MV-4-11 (cell line): ENCODE measurements around the gene ZBED3.

Experiments
- DNase-seq: peaks from one replicate; lab custom pipeline; 2025; lab: John Stamatoyannopoulos, UW

Gene ZBED3

GRCh38 chr5:77076961-77077828 is 9.9 kb downstream of the ZBED3 start:
- peak; percentile 32 for DNase-seq

GRCh38 chr5:77074745-77075144 is 12.3 kb downstream of the ZBED3 start:
- no peak for DNase-seq

GRCh38 chr5:77073667-77074066 is 13.4 kb downstream of the ZBED3 start:
- DNase-seq = no peak

- peak; percentile 41 for DNase-seq
These were observed 20.2 kb downstream of the ZBED3 start for GRCh38 chr5:77066823-77067442.

GRCh38 chr5:77066184-77066583 is 20.9 kb downstream of the ZBED3 start:
- DNase-seq = peak; percentile 87

GRCh38 chr5:77065256-77065655 is 21.8 kb downstream of the ZBED3 start:
- peak; percentile 80 for DNase-seq

- DNase-seq = no peak
These were observed 23.0 kb downstream of the ZBED3 start for GRCh38 chr5:77064040-77064439.

- DNase-seq = no peak
These were observed 40.5 kb downstream of the ZBED3 start for GRCh38 chr5:77046416-77047073.

- no peak for DNase-seq
These were observed 51.1 kb downstream of the ZBED3 start for GRCh38 chr5:77035950-77036349.

GRCh38 chr5:77033338-77033737 is 53.7 kb downstream of the ZBED3 start:
- DNase-seq = no peak

- no peak for DNase-seq
These were observed 54.5 kb downstream of the ZBED3 start for GRCh38 chr5:77032635-77033034.

- peak; percentile 60 for DNase-seq
These were observed 55.2 kb downstream of the ZBED3 start for GRCh38 chr5:77031891-77032290.

- DNase-seq = peak; percentile 94
These were observed 56.7 kb downstream of the ZBED3 start, which contains the start of gene AGGF1 for GRCh38 chr5:77030097-77031071. AGGF1 (plus strand) TSS chr5:77030404; CDS start chr5:77030767, 363 bp downstream.

- DNase-seq = peak; percentile 84
These were observed 57.7 kb downstream of the ZBED3 start for GRCh38 chr5:77029376-77029885.

GRCh38 chr5:77028631-77029375 is 58.3 kb downstream of the ZBED3 start:
- DNase-seq = no peak

GRCh38 chr5:77024490-77024889 is 62.6 kb downstream of the ZBED3 start:
- DNase-seq = peak; percentile 1

GRCh38 chr5:77022511-77023417 is 64.3 kb downstream of the ZBED3 start:
- DNase-seq = no peak
